HG03159 (cell line): ENCODE measurements around the gene AUTS2.

Experiments used
- ATAC-seq: cut with Tn5 transposase; IDR thresholded peaks from one replicate; pipeline ENCODE4 v1.9.1; 2021; ENCODE audit warnings: mild to moderate bottlenecking, moderate library complexity; ENCODE audit not compliant: unreplicated experiment

The AUTS2 gene

DNA sequence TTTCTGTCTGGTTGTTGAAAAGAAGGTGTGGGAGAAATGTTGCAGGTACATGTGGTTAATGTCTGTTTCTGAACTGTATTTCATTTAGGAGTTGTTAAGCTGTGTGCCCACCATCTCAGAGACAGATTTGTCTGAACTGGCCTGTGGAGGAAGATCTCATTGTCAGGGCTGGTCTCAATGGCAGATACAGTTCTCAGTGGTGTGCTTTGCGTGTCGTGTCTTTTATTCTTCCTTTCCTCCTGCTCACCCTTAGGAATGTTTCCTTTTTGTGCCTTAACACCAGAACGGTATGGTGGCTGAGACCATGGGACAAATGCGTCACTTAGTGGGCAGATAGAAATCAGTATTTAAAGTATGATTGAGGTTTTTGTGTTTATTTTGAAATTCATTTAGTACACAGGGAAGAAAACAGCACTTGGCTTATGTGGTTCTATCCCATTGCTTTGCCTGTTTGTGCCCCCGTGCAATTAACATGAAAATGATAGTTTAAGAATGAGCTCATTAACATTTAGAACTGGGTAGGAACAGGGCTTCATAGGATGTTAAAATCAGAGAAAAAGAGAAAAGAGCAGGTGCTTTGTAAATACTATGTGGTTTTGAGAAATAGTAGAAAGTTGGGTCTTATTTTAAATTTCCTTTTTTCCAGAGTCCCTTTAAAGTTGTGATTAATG, 112.6 kb downstream of the AUTS2 start:
- ATAC-seq = no peak

DNA sequence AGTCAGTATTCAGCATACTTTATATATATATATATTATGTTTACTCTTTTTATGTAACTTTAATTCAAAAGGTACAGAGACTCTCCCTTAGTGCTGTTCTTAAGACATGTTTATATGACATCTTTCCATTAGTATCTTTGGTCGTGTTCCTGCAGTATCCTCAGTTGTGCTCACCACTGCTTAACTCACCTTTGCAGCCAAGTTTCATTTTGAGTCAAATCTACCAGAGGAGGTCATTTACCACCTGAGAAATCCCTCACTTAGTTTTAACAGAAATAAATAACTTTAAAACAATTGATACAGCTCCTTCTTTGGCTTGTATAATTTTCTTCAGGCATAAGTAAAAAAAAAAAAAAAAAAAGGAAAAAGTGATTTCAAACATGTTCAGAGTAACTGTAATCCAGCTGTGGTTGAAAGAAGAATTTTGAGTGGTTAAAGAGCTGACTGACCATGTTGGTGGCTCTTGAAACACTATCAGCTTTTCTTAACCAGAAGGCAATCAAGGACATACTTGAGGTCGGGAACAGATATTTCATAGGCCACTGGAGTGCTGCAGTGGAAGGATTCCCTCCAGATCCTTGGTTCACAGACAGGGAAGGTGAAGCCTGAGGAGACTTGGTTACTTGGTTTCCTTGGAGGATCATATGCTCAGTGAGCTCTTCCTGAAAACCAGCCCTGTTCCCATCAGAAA, 116.8 kb downstream of the AUTS2 start:
- no peak for ATAC-seq

DNA sequence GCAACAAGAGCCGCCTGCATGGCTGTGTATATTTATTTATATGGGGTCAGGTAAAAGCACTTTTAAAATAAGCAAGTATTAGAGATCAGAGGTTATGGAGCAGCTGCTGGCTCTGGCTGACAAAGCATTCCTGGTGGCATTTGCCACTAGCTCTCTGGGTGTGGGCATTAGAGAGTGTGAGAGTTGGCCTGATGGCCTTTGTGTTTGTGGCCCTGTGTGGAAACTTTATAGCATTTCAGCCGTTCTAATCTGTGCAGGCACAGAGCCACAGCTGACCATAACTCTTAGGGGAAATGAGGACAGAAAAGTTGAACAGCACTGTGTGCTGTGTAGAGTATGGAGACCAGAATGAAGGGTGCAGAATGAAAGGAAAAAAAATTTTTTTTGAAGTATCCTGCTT, 118.9 kb downstream of the AUTS2 start:
- no peak for ATAC-seq

- ATAC-seq = no peak
Observed at GRCh38 chr7:69719717-69720116, 121.4 kb downstream of the AUTS2 start.

GRCh38 chr7:69722843-69723242, 124.6 kb downstream of the AUTS2 start:
- no peak for ATAC-seq

DNA sequence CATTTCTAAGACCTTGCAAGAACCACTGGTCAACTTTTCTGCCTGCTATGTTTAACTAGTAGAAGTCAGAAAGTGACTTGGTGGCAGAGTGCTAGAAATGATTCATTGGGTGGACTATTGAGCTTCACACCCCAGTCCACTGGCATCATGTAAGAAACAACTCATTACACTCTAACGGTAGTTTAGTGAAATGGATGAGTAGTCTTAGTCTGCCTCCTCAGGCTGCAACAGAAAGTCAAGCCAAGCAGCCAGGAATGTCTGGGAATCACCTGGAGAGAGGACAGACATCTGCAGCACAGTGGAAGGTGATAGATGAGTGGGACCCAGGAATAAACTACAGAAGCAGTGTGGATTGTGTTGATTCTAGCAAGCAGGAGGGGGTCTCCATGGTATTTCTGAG, 125.4 kb downstream of the AUTS2 start:
- no peak for ATAC-seq

GRCh38 chr7:69728304-69728703, 130.0 kb downstream of the AUTS2 start:
- no peak for ATAC-seq

DNA sequence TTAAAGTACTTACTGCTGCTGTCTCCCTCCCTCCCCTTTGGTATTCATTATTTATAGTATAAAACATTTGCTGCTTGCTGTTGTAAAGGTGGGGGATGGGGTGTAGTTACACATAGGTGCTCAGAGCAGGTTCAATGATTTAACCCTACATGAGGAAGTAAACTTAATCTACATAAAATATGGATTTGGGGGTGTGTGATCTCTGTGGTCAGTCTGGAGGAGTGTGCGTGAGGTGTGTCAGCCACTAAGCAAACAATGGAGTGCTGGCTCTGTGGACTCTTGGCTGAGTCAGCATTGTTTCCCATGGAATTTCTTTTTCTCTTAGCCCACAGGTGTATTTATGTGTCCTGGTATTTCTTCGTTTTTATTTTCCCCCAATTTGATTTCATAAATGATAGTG, 133.9 kb downstream of the AUTS2 start:
- no peak for ATAC-seq

DNA sequence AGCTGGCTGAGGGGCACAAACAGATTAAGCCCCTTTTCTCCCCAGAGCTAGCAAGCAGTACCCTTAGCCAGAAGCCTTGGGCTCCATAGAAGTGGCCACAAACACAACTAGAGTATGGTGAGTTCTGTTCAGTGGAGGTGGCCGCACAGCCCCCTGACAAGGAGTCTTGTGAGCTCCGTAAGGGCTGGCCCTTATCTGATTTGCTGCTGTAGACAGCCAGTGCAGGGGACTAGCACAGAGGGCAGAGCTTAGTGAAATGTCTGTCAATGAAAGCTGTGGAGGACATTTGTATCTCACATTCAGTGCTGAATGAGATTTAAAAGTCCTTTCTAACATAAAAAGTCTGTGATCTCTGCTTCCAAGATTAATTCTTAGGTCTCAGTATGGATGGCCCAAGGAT, 137.3 kb downstream of the AUTS2 start:
- ATAC-seq = no peak

GRCh38 chr7:69736126-69736810, 138.0 kb downstream of the AUTS2 start:
- ATAC-seq = no peak

GRCh38 chr7:69738396-69738951, 140.2 kb downstream of the AUTS2 start:
- ATAC-seq = peak; percentile 61

DNA sequence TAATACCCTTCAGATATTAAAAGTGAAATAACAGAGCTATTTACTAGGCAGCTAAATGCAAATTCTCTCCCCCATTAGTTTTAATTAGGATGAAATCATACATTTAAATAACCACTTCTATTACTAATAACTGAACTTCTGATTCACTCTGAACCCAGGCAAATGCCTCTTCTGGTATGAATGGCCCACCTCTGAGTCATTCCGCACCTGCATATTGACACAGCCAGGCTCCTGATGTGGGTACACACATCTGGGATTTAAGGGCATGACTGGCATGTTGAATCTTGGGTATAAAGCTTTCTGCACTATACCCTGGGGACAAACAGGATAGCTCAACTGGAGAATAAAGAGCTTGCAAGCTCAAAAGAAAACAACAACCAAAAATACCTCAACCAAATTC, 140.9 kb downstream of the AUTS2 start:
- peak; percentile 73 for ATAC-seq

- peak; percentile 35 for ATAC-seq
Observed at GRCh38 chr7:69739931-69740431, 141.7 kb downstream of the AUTS2 start.

GRCh38 chr7:69742237-69742636, 144.0 kb downstream of the AUTS2 start:
- ATAC-seq = no peak

DNA sequence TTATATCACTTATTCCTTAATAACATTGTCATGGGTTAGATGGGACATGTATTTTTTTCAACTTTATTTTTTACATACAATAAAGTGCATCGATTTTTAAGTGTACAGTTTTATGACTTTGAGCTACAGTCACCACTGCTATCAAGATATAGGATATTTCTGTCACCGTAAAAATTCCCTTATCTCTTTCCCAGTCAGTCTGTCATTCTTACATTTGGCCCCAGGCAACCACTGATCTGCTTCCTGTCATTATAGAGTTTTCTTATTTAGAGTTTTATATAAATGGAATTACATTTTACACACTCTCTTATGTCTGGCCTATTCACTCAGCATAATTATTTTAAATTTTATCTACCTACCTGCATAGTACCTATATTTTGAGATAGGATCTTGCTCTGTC, 145.2 kb downstream of the AUTS2 start:
- no peak for ATAC-seq

GRCh38 chr7:69744026-69744425, 145.8 kb downstream of the AUTS2 start:
- ATAC-seq = no peak

DNA sequence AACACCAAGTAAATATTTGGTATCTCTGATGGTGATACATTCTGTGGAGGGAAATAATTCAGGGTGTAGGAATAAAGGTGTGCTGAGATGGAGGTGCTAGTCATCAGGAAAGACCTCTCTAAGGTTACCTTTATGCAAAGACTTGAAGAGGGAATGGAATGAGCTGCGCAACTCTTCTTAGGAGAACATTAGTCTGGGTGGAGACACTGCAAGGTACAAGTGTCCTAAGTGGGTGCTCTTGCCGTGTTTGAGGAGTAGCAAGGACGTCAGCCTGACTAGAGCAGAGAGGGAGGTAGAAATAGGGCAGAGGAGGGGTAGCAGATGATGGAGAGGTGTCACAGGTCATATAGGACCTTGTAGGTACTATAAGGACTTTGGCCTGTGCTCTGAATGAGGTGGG, 148.1 kb downstream of the AUTS2 start:
- no peak for ATAC-seq

- ATAC-seq = no peak
Observed at GRCh38 chr7:69747144-69747543, 148.9 kb downstream of the AUTS2 start.

DNA sequence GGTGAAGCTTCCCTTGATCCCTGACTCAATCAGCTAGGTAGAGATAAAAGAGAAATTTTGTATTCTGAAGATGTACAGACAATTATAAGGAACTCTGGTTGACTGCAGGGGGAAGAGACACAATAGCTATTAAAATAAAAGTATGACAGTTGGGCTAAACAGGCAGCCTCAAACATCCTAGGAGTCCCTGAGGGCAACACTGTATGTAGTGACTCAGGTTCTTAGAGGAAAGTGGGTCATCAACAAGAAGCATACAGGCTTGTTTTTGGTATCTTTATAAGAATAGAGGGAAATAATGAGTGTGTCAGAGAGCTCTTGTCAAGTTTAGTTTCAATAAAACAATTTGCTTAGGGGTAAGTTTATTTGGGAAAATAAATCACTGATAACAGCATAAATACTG, 150.3 kb downstream of the AUTS2 start:
- no peak for ATAC-seq

GRCh38 chr7:69749372-69749979, 151.2 kb downstream of the AUTS2 start:
- ATAC-seq = no peak

GRCh38 chr7:69749994-69750393, 151.7 kb downstream of the AUTS2 start:
- no peak for ATAC-seq
